Smooth muscle cell (in vitro differentiated cells): ENCODE data around the gene PFDN1. TPM values are rescaled to one million over a fixed set of nuclear protein-coding genes. Genes with fewer than 3 reads are reported as not detected.

ENCODE experiments used
- DNase-seq: peaks from one replicate; lab custom pipeline; 2025; ENCODE audit not compliant: unreplicated experiment; lab: John Stamatoyannopoulos, UW
- H2AFZ ChIP-seq: fragments of 200-600 bp; sonication (generic); 2 replicates; pipeline ENCODE4 v1.6.0; 2016; ENCODE audit warnings: antibody characterized with exemption, low read depth, mild to moderate bottlenecking
- H3F3A ChIP-seq: fragments of 200-600 bp; sonication (generic); 2 replicates; pipeline ENCODE4 v1.6.0; 2017; ENCODE audit warnings: antibody characterized with exemption, low read depth
- H3K27ac ChIP-seq: fragments of 200-600 bp; sonication (generic); 2 replicates; pipeline ENCODE4 v1.5.1; 2016; ENCODE audit warnings: low read depth, mild to moderate bottlenecking
- H3K27me3 ChIP-seq: fragments of 200-600 bp; sonication (generic); 2 replicates; pipeline ENCODE4 v1.6.1; 2016; ENCODE audit warnings: low read depth, mild to moderate bottlenecking
- H3K36me3 ChIP-seq: fragments of 200-600 bp; sonication (generic); 2 replicates; pipeline ENCODE4 v1.5.1; 2016; ENCODE audit warnings: low read depth
- H3K4me1 ChIP-seq: fragments of 200-600 bp; sonication (generic); 2 replicates; pipeline ENCODE4 v1.5.1; 2016; ENCODE audit warnings: low read depth
- H3K4me2 ChIP-seq: fragments of 200-600 bp; sonication (generic); 2 replicates; pipeline ENCODE4 v1.6.0; 2016; ENCODE audit warnings: mild to moderate bottlenecking
- H3K4me3 ChIP-seq: fragments of 200-600 bp; sonication (generic); 2 replicates; pipeline ENCODE4 v1.5.1; 2016; ENCODE audit warnings: mild to moderate bottlenecking
- H3K79me2 ChIP-seq: fragments of 200-600 bp; sonication (generic); 2 replicates; pipeline ENCODE4 v1.6.0; 2016; ENCODE audit warnings: low read depth, mild to moderate bottlenecking
- H3K9ac ChIP-seq: fragments of 200-600 bp; sonication (generic); 2 replicates; pipeline ENCODE4 v1.6.0; 2016; ENCODE audit warnings: low read depth
- H3K9me3 ChIP-seq: fragments of 200-600 bp; sonication (generic); replicated peaks from 2 replicates; pipeline ENCODE4 v1.5.1; 2016; ENCODE audit warnings: low read depth
- H4K20me1 ChIP-seq: fragments of 200-600 bp; sonication (generic); 2 replicates; pipeline ENCODE4 v1.6.0; 2016; ENCODE audit warnings: low read depth
- CTCF ChIP-seq: fragments of 200-600 bp; sonication (generic); IDR thresholded peaks from 2 replicates; pipeline ENCODE4 v1.5.1; 2017; ENCODE audit warnings: borderline replicate concordance, mild to moderate bottlenecking, antibody characterized with exemption; ENCODE audit not compliant: insufficient read depth, poor library complexity, severe bottlenecking
- WGBS: methylation state at CpG from one replicate; pipeline ENCODE4 v1.1.7; 2016; ENCODE audit warnings: low lambda C conversion rate; 5-methylcytosine and 5-hydroxymethylcytosine counted together
- polyA plus RNA-seq: library from polyadenylated mRNA; unstranded; fragments of >200 nt; fragmentation: Nextera tagmentation; extraction: Ambion mirVana; gene quantifications from 2 replicates; pipeline ENCODE4 v1.2.1, GENCODE V29; 2016
- total RNA-seq: library from RNA; depleted of rRNA; stranded (reverse); fragments of >200 nt; gene quantifications from 2 replicates; pipeline ENCODE4 v1.2.3, GENCODE V29; 2014

Gene PFDN1
- total and polyA plus RNA-seq, 2 experiments from 2014 or later: 145 to 154 TPM

GRCh38 chr5:140215276-140215675 is 87.6 kb downstream of the PFDN1 start:
- TF ChIP-seq CTCF: no peak
- H3K4me2 ChIP-seq: no peak overlapping the region
- WGBS: 82% methylated on average over 1 of the region's 1 CpG
- DNase-seq: no peak
- H3K36me3 ChIP-seq: no peaks in the 10 kb centered on the region
- no peaks in the 10 kb centered on the region for H4K20me1 ChIP-seq
- H3K9ac ChIP-seq: no peak overlapping the region
- H3K79me2 ChIP-seq: no peaks in the 10 kb centered on the region
- H3K4me1 ChIP-seq: peaks cover 8% of the 10 kb centered on the region
- no peak overlapping the region for H3K4me3 ChIP-seq
- H3K27me3 ChIP-seq: no peaks in the 10 kb centered on the region
- no peak overlapping the region for H3K27ac ChIP-seq
- no peaks in the 10 kb centered on the region for H3K9me3 ChIP-seq
- no peaks in the 10 kb centered on the region for H3F3A ChIP-seq
- H2AFZ ChIP-seq: no peak overlapping the region

GRCh38 chr5:140214831-140215230 is 88.1 kb downstream of the PFDN1 start:
- Histone ChIP-seq H3K36me3 (no peaks in the 10 kb centered on the region), H3K9ac (no peak overlapping the region), H3K4me1 (peaks cover 4% of the 10 kb centered on the region), H2AFZ (no peak overlapping the region), H3K79me2 (no peaks in the 10 kb centered on the region), H3K9me3 (no peaks in the 10 kb centered on the region), H3F3A (no peaks in the 10 kb centered on the region), H4K20me1 (no peaks in the 10 kb centered on the region), H3K4me2 (no peak overlapping the region), H3K27me3 (no peaks in the 10 kb centered on the region), H3K27ac (no peak overlapping the region), H3K4me3 (no peak overlapping the region)
- WGBS: 78% methylated on average over 4 of the region's 4 CpGs
- TF ChIP-seq CTCF: no peak
- DNase-seq: no peak

- H3F3A ChIP-seq: no peaks in the 10 kb centered on the region
- no peak overlapping the region for H3K27ac ChIP-seq
- DNase-seq: no peak
- no peaks in the 10 kb centered on the region for H3K36me3 ChIP-seq
- H3K9ac ChIP-seq: no peak overlapping the region
- no peaks in the 10 kb centered on the region for H3K79me2 ChIP-seq
- H2AFZ ChIP-seq: no peak overlapping the region
- H3K27me3 ChIP-seq: no peaks in the 10 kb centered on the region
- no peaks in the 10 kb centered on the region for H4K20me1 ChIP-seq
- no peak overlapping the region for H3K4me3 ChIP-seq
- no peak for TF ChIP-seq CTCF
- H3K9me3 ChIP-seq: no peaks in the 10 kb centered on the region
- H3K4me2 ChIP-seq: no peak overlapping the region
- no peaks in the 10 kb centered on the region for H3K4me1 ChIP-seq
- WGBS: 96% methylated on average over 1 of the region's 1 CpG
Observed at GRCh38 chr5:140213370-140213983, 89.4 kb downstream of the PFDN1 start.

- H4K20me1 ChIP-seq: no peaks in the 10 kb centered on the region
- peaks cover 8% of the 10 kb centered on the region for H3K4me1 ChIP-seq
- H2AFZ ChIP-seq: no peak overlapping the region
- no peaks in the 10 kb centered on the region for H3K9me3 ChIP-seq
- H3F3A ChIP-seq: no peaks in the 10 kb centered on the region
- H3K4me2 ChIP-seq: no peak overlapping the region
- no peak overlapping the region for H3K4me3 ChIP-seq
- no peaks in the 10 kb centered on the region for H3K36me3 ChIP-seq
- no peak for TF ChIP-seq CTCF
- no peak for DNase-seq
- H3K27me3 ChIP-seq: no peaks in the 10 kb centered on the region
- H3K9ac ChIP-seq: no peak overlapping the region
- no peak overlapping the region for H3K27ac ChIP-seq
- no peaks in the 10 kb centered on the region for H3K79me2 ChIP-seq
Observed at GRCh38 chr5:140208065-140208464, 94.8 kb downstream of the PFDN1 start.
